ENCODE results near the gene CEP350. TPM values are rescaled to one million over a fixed set of nuclear protein-coding genes. Genes with fewer than 3 reads are reported as not detected.
A peak's percentile ranks its signal among the peaks of the same experiment; 100 is the strongest.

The CEP350 gene
- total RNA-seq, 1 experiment from 2014 or later: 46.6 TPM

- peaks cover 65% of the 10 kb centered on the region for H3K36me3 ChIP-seq
- 0 out of 2 replicates have a peak, but pooled peaks cover 8% of the 10 kb centered on the region for H3K4me1 ChIP-seq
These were observed 140.2 kb downstream of the CEP350 start for GRCh38 chr1:180094705-180095295.

DNA sequence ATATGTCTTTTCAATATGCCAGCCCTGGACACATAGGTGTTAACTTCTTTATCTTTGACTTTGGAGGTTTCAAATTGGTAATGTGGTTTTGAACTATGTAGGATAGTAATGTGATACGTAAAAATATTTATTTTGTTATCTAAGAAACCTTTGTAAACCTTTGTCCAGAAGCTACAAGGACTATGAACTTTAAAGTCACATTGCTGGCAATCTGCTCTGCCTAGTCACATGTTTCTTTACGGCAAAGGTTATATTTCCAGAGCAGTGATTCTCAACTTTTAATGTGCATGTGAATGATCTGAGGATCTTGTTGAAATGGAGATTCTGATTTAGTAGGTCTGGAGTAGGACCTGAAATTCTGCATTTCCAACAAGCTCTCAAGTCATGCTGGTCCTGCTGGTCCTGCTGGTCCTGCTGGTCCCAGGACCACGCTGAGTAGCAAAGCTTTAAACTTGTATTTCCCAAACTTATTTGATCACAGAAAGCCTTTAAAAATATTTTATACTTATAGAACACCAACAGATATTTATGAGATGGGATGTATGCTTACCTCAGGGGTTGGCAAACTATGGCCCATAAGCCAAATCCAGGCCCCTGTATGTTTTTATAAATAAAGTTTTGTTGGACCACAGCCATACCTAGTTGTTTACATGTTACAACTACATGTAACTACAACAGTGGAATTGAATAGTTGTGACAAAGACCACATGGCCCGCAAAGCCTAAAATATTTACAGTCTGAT is 142.1 kb downstream of the CEP350 start:
- H3K27me3 ChIP-seq: no peaks in the 10 kb centered on the region
- H3K9me3 ChIP-seq (replicated peaks): no peaks in the 10 kb centered on the region
- H3K27ac ChIP-seq: no peak overlapping the region
- H3K4me3 ChIP-seq: no peak overlapping the region
- 0 out of 2 replicates have a peak, but pooled peaks cover 8% of the 10 kb centered on the region for H3K4me1 ChIP-seq
- peaks cover 72% of the 10 kb centered on the region for H3K36me3 ChIP-seq
- DNase-seq: no peak

More at GRCh38 chr1:180094705-180095295, 140.2 kb downstream of the CEP350 start:
- Histone ChIP-seq H3K4me3 (no peak overlapping the region), H3K27me3 (no peaks in the 10 kb centered on the region), H3K9me3 (replicated peaks) (no peaks in the 10 kb centered on the region), H3K27ac (peak overlapping the region; percentile 29)
- DNase-seq: peak; percentile 5 to 28

DNA sequence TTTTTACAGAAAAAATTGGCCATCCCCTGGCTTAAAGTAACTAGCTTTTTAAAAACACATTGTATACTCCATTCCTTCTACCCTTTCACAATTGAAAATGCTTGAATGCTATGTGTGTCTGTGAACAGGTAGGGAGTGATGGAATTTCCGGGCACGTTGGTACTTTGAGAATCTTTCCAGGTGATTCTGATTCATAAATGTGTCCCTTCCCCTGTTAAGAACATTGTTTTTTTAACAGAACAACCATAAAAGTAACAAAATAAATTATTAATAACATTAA is 142.7 kb downstream of the CEP350 start:
- H3K4me3 ChIP-seq: no peak overlapping the region
- 0 out of 2 replicates have a peak, but pooled peaks cover 8% of the 10 kb centered on the region for H3K4me1 ChIP-seq
- DNase-seq: no peak
- H3K9me3 ChIP-seq (replicated peaks): no peaks in the 10 kb centered on the region
- H3K27me3 ChIP-seq: no peaks in the 10 kb centered on the region
- no peak overlapping the region for H3K27ac ChIP-seq
- H3K36me3 ChIP-seq: peaks cover 69% of the 10 kb centered on the region

DNA sequence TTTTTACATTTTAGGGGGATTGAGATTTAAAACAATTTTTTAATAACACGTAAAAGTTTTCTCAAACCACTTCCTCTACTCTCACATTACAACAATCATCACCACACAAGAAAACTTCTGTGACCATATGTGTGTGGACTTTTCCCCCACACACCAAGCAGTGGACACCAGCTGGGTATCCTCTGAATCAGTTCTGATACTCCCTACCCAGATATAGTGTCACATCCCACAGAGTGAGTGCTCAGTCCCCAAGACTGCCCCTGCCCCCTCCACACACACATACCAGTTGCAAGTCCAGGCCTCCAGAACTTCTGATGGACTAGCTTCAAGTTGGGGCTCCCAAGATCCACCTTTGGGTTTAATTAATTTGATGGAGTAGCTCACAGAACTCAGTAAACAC is 146.8 kb downstream of the CEP350 start:
- H3K27me3 ChIP-seq: no peaks in the 10 kb centered on the region
- no peaks in the 10 kb centered on the region for H3K9me3 ChIP-seq (replicated peaks)
- no peaks in the 10 kb centered on the region for H3K4me1 ChIP-seq
- no peak overlapping the region for H3K4me3 ChIP-seq
- DNase-seq: no peak
- no peak overlapping the region for H3K27ac ChIP-seq
- peaks cover 41% of the 10 kb centered on the region for H3K36me3 ChIP-seq

GRCh38 chr1:180103819-180104218 is 149.2 kb downstream of the CEP350 start:
- Histone ChIP-seq H3K27ac (no peak overlapping the region), H3K4me1 (no peaks in the 10 kb centered on the region), H3K4me3 (no peak overlapping the region), H3K36me3 (peaks cover 28% of the 10 kb centered on the region), H3K9me3 (replicated peaks) (no peaks in the 10 kb centered on the region), H3K27me3 (no peaks in the 10 kb centered on the region)
- DNase-seq: no peak

DNA sequence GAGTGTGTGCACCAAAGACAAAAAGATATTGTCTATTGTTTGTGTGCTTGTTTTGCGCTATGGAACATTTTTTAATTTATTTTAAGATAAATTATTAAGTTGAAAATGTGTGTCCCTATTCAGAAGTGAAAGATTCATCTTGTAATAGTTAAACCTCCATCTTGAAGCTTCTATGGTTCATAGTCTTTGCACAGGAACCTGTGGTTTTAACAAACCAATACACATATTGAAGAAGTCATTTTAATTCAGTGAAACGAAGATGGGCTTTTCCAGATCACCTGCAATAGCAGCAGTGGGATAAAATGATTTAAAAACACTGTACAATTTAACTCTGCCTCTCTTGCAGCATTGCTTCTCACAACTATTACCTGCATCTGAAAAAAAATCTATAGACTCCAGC is 157.5 kb downstream of the CEP350 start:
- Histone ChIP-seq H3K27me3 (no peaks in the 10 kb centered on the region), H3K4me1 (no peaks in the 10 kb centered on the region), H3K9me3 (replicated peaks) (no peaks in the 10 kb centered on the region), H3K36me3 (peaks cover 6% of the 10 kb centered on the region; the same call in 1 of the 2 replicates), H3K27ac (no peak overlapping the region), H3K4me3 (no peak overlapping the region)
- DNase-seq: no peak

- no peak overlapping the region for H3K4me3 ChIP-seq
- DNase-seq: no peak
- no peak overlapping the region for H3K27ac ChIP-seq
- H3K36me3 ChIP-seq: peaks cover 6% of the 10 kb centered on the region; the same call in 1 of the 2 replicates
- H3K27me3 ChIP-seq: no peaks in the 10 kb centered on the region
- no peaks in the 10 kb centered on the region for H3K4me1 ChIP-seq
- no peaks in the 10 kb centered on the region for H3K9me3 ChIP-seq (replicated peaks)
These were observed 158.5 kb downstream of the CEP350 start for GRCh38 chr1:180112984-180113647.

GRCh38 chr1:180114396-180114945 is 159.9 kb downstream of the CEP350 start:
- H3K36me3 ChIP-seq: peaks cover 3% of the 10 kb centered on the region; the same call in 1 of the 2 replicates
- no peak overlapping the region for H3K4me3 ChIP-seq
- no peaks in the 10 kb centered on the region for H3K27me3 ChIP-seq
- H3K27ac ChIP-seq: no peak overlapping the region
- no peak for DNase-seq
- H3K9me3 ChIP-seq (replicated peaks): no peaks in the 10 kb centered on the region
- H3K4me1 ChIP-seq: no peaks in the 10 kb centered on the region

DNA sequence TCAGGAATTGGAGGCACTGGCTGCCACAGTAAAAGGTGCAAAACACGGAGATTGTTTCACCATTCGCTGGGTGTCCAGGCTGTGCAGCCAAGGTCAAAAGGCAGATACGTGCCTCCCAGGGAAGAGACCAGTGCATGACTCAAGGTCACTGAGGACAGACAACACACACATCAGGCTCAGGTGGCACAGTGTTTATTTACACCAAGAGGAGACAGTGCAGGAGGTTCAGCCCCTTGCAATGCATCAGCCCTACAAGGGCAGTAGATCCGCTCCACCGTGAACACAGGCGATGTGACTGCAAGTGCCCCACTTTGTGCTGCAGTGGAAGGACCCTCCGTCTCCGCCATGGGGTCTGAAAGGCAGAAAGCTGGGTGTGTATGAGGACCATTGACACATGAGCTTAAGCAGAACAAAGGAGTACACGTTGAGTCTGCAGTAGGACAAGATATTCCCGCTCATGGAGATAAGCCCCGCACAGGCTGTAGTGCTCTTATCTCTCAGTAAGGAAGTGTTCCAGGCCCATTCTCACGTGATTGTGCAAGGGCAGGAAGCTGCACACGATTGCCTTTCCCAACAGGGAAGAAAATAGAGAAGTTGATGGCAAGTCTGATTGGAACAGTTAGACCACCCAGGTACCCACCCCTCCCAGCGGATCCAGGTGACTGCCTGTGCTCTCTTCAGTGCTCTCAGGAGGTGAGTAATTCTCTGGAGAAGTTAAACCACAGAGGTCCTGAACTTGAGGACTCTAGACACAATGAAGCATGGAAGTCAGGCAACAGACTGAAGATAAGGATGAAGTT is 162.6 kb downstream of the CEP350 start:
- H3K9me3 ChIP-seq (replicated peaks): no peaks in the 10 kb centered on the region
- DNase-seq: no peak
- no peak overlapping the region for H3K4me3 ChIP-seq
- H3K27me3 ChIP-seq: no peaks in the 10 kb centered on the region
- no peaks in the 10 kb centered on the region for H3K36me3 ChIP-seq
- no peak overlapping the region for H3K27ac ChIP-seq
- H3K4me1 ChIP-seq: no peaks in the 10 kb centered on the region

- no peak overlapping the region for H3K27ac ChIP-seq
- no peaks in the 10 kb centered on the region for H3K4me1 ChIP-seq
- no peak for DNase-seq
- no peaks in the 10 kb centered on the region for H3K27me3 ChIP-seq
- H3K9me3 ChIP-seq (replicated peaks): no peaks in the 10 kb centered on the region
- H3K4me3 ChIP-seq: no peak overlapping the region
- no peaks in the 10 kb centered on the region for H3K36me3 ChIP-seq
These were observed 163.1 kb downstream of the CEP350 start for GRCh38 chr1:180117764-180118116.

DNA sequence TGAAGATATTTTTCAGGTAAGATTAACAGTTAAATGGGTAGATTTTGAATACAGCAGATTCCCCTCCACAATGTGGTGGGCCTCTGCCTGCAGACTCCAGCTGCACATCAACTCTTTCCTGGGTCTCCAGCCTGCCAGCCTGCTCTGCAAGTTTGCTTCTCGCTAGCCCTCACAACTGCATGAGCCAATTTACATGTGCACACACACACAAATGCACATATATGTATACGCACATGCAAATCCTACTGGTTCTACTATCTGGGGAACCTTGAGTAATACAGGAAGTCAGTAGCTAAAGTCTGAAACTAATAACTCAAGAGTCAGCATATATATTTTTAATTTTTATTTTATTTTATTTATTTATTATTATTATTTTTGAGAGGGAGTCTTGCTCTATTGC is 165.2 kb downstream of the CEP350 start:
- H3K4me3 ChIP-seq: no peak overlapping the region
- no peaks in the 10 kb centered on the region for H3K27me3 ChIP-seq
- no peak for DNase-seq
- no peaks in the 10 kb centered on the region for H3K9me3 ChIP-seq (replicated peaks)
- H3K27ac ChIP-seq: no peak overlapping the region
- H3K36me3 ChIP-seq: no peaks in the 10 kb centered on the region
- no peaks in the 10 kb centered on the region for H3K4me1 ChIP-seq

DNA sequence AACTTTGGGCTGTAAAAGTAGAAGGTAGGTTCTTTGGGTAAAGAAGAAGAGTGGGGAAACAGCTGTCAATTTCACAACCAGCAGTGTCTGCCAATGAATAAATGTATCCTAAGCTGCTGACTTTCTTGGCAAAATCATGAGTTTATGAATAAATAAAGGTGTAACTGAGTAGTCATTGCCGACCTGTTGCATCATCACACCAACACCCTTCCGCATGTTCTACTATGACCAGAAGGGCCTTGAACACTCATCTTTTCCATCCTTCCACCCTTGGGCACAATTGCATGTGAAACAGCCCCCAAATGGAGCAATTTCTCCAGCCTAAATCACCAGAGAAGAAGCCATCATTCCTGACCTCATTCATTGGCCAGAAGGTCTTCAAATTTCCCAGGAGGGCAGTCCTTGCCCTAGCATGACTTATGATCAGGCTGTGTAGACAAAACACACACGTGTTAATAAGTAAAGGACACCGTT is 168.9 kb downstream of the CEP350 start:
- Histone ChIP-seq H3K36me3 (no peaks in the 10 kb centered on the region), H3K9me3 (replicated peaks) (no peaks in the 10 kb centered on the region), H3K27ac (no peak overlapping the region), H3K4me3 (no peak overlapping the region), H3K27me3 (no peaks in the 10 kb centered on the region), H3K4me1 (no peaks in the 10 kb centered on the region)
- no peak for DNase-seq

DNA sequence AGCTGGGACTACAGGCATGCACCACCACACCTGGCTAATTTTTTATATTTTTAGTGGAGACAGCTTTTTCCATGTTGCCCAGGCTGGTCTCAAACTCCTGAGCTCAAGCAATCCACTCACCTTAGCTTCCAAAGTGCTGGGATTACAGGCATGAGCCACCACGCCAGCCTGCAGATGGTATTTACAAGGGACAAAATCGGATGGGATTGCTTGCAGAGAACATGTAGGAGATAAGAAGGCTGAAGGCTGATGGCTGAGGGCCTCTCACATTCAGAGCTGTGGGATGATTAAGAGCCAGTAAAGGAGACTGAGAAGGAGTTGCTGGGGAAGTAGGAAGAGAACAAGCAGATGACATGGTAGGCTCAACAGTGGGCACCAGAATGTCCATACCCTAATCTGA is 176.0 kb downstream of the CEP350 start:
- no peaks in the 10 kb centered on the region for H3K4me1 ChIP-seq
- H3K36me3 ChIP-seq: no peaks in the 10 kb centered on the region
- no peaks in the 10 kb centered on the region for H3K27me3 ChIP-seq
- DNase-seq: no peak
- no peak overlapping the region for H3K27ac ChIP-seq
- H3K9me3 ChIP-seq (replicated peaks): no peaks in the 10 kb centered on the region
- H3K4me3 ChIP-seq: no peak overlapping the region

- Histone ChIP-seq H3K4me1 (no peaks in the 10 kb centered on the region), H3K9me3 (replicated peaks) (no peaks in the 10 kb centered on the region), H3K27me3 (no peaks in the 10 kb centered on the region), H3K27ac (no peak overlapping the region), H3K36me3 (no peaks in the 10 kb centered on the region), H3K4me3 (no peak overlapping the region)
- no peak for DNase-seq
These were observed 176.9 kb downstream of the CEP350 start for GRCh38 chr1:180131510-180131909.
